GM12874 (cell line): ENCODE measurements around the gene ZBTB32.

ENCODE experiments used
- CTCF ChIP-seq: IDR thresholded peaks from 2 replicates; pipeline ENCODE4 v1.5.1; 2011; ENCODE audit warnings: low read depth, mild to moderate bottlenecking, control low read depth, low read length, moderate library complexity; ENCODE audit not compliant: insufficient read depth

Gene ZBTB32

GRCh38 chr19:35713904-35714495 is 9.6 kb downstream of the ZBTB32 start:
- no peak for TF ChIP-seq CTCF

GRCh38 chr19:35714601-35715354 is 10.4 kb downstream of the ZBTB32 start:
- TF ChIP-seq CTCF = peak; percentile 41

- no peak for TF ChIP-seq CTCF
These were observed 11.0 kb downstream of the ZBTB32 start for GRCh38 chr19:35715355-35715809.

GRCh38 chr19:35715981-35716800 is 11.8 kb downstream of the ZBTB32 start:
- TF ChIP-seq CTCF = no peak

GRCh38 chr19:35716801-35717664 is 12.7 kb downstream of the ZBTB32 start:
- peak; percentile 79 for TF ChIP-seq CTCF

GRCh38 chr19:35717665-35718344 is 13.4 kb downstream of the ZBTB32 start, which contains the start of gene KMT2B:
Gene KMT2B (plus strand): TSS chr19:35718003. CDS start chr19:35718019, 16 bp downstream.
- no peak for TF ChIP-seq CTCF
